NCI-H510A (cell line): Measurements from ENCODE around the gene MEF2C.
A peak's percentile ranks its signal among the peaks of the same experiment; 100 is the strongest.

Source experiments
- DNase-seq: peaks from one replicate; lab custom pipeline; 2025; lab: John Stamatoyannopoulos, UW

The MEF2C gene

GRCh38 chr5:88674356-88675167 is 208.4 kb downstream of the MEF2C start:
- peak; percentile 41 for DNase-seq

GRCh38 chr5:88673253-88674105 is 209.5 kb downstream of the MEF2C start:
- no peak for DNase-seq

DNA sequence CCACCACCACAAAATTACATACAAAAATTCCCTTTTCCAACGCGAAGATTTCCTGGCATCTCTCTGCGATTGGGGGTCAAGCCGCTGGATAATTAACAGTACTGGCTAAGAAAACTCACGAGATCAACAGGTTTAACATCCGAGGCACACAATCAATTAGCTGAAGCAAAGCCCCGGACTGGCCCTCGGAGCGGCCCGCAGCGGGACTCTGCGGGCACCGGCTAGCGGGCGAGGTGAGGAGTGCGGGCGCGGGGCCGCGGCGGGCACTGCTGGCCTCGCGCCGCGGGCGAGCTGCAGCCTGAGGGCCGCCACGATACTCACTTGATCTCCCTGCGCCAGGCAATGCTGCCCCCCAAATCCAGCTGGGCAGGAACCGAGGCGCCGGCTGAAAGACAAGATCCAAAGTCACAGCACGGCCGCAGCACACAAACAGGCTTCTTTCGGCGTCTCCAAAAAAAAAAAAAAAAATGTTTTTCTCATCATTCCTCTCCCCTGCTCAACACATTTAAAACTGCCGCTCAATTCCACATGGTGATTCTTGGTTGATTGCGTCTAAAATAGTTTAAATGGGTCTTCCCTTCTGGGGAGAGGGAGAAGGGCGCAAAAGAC is 210.2 kb downstream of the MEF2C start:
- DNase-seq, result no peak

DNA sequence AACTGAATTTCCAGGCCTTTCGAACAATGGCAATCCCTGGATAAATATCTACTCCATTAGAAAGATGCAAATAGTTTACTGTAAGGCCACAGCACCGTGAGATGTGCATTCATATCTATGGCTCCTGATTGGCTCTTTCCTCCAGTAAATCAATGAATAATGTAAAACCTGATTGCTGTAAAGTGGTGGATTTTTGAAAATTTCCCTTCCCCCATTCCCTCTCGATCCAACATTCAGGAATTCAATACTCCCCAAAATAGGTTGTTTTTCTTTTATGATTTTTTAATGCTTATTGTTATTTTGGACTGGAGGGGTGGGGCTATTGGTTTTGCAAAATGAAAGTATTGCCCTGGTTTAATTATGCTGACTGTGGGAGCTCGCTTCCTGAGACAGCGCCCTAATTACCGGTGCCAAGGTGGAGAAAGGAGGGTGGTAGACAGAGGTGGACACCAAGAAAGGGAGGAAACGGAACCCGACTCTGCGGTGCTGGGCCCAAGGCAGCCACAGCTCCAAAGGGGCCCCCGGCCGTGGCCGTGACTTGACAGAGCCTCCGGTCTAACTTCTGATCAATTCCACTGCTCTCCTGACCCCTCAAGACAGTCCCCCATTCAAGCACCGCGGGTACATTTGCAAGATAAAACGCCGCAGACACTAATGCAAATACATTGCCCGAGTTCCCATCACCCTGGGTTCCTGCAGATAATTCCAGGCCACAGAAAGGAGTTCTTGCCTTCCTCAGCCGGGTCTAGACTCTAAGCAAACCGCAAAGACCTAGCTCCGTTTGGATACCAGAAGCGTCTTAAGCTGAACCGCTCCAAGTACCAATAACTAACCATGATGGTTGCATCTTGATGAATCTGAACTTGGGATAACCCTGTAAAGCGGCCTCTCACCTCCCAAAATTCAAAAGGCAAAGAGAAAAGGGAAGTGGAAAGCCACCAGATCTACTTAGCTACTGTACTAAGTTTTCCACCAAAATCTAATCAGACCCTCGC is 211.2 kb downstream of the MEF2C start:
- DNase-seq, result no peak

DNA sequence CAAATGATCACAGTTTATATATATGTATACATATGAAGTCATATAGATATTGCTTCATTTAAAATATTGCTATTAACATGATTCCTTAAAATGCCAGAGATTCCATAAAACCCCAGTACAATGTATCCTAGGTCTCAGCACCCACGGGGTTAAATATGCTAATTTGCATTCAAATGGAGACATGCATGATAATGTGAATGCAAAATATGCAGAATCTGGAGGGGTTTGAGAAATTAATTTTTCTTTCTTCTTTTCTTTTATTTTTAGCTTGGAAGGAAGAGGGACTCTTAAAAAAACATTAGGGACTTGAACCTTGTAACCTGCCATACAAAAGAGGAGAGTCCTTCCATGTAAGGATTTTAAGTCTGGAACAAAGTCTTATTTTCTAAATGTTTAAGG is 211.9 kb downstream of the MEF2C start:
- no peak for DNase-seq

DNA sequence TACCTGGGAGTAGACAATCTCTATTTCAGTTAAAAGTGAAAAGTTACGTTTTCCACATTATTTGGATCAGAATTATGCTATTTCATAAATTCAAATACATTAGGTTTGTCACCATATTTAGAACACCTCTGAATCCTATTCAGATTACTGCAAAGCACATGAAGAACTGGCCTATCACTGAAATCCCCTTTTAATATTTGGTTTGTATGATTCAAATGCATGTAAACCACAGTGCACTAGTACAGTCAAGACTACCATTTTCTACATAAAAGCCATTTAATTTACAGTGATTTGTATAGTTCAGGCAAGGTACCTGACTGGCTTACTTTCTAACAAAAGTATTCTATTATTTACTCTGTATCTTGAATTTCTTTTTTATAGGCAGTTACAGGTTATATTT is 212.5 kb downstream of the MEF2C start:
- DNase-seq, result no peak

DNA sequence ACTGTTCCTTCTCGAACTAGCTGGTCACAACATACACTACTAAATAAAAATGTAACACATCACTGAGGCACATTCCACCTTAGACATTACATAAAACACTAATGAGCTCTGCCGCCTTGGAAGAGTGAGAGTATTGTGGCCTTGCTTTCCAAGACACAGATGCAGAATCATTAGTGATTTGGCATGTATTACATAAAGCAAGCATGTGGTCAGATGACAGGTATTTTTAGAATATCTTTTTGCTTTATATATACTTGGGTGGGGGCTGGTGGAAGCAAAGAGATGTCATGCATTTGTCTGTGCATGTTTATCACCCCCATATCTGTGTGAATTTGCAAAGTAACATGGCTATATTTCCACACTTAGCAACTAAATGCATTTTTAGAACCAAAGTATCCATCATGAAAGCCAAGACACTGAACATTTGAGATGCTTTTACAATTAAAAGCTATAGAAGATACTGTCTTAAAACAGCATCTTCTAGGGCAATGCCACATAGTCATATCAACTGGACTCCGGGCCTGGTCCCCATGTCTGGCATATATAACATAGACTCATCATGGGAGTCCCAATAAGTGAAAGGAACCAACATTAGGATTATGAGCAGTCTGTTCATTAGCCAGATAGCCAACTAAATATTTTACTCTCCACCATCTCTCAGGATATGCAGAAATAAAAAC is 213.5 kb downstream of the MEF2C start:
- no peak for DNase-seq

GRCh38 chr5:88667496-88668201 is 215.3 kb downstream of the MEF2C start:
- no peak for DNase-seq
